GM12878 (cell line): ENCODE data around the gene IL17RE. TPM values are rescaled to one million over a fixed set of nuclear protein-coding genes. Genes with fewer than 3 reads are reported as not detected.

Experiments
- ATAC-seq: fragments of 200-7000 bp; cut with Tn5 transposase; 3 replicates; pipeline ENCODE4 v1.9.1; 2020; ENCODE audit warnings: mild to moderate bottlenecking, moderate library complexity
- BruUV-seq: library from RNA; stranded (reverse); fragments of 400-500 nt; replicated peaks from 2 replicates; lab custom pipeline; 2021; lab: Mats Ljungman, UMichigan
- CTCF ChIA-PET: fragments of 300-600 bp; sonication (Branson Sonifier 250); formaldehyde crosslinking; extraction: SDS; loops from one replicate; lab custom pipeline; 2021; ENCODE audit warnings: inconsistent platforms; lab: Yijun Ruan, JAX
- POLR2A ChIA-PET: fragments of 350-600 bp; formaldehyde crosslinking; extraction: SDS; loops from one replicate; lab custom pipeline; 2021; ENCODE audit warnings: inconsistent platforms; lab: Charles Lee
- RAD21 ChIA-PET: fragments of 300-600 bp; sonication (Branson Sonifier 250); formaldehyde crosslinking; loops from one replicate; lab custom pipeline; 2023; ENCODE audit warnings: antibody characterized with exemption; ENCODE audit not compliant: unreplicated experiment; lab: Charles Lee
- SMC1A ChIA-PET: fragments of 300-600 bp; sonication (Branson Sonifier 250); formaldehyde crosslinking; loops from one replicate; lab custom pipeline; 2023; ENCODE audit not compliant: unreplicated experiment, uncharacterized antibody; lab: Charles Lee
- DNase-seq: peaks from one replicate; pipeline ENCODE4 v3.0.0-alpha.2; 2011; ENCODE audit warnings: low read depth, low spot score
- FAIRE-seq: peaks from 3 replicates; lab custom pipeline; 2011; peaks lifted over from hg19 to GRCh38; lab: Jason Lieb, UNC
- H2AFZ ChIP-seq: 2 replicates; pipeline ENCODE4 v1.6.0; 2011; ENCODE audit warnings: low read depth, low read length, control low read depth; ENCODE audit not compliant: control insufficient read depth
- H3K27ac ChIP-seq: 2 replicates; pipeline ENCODE4 v1.5.1; 2011; ENCODE audit warnings: control low read depth; ENCODE audit not compliant: control insufficient read depth, insufficient read depth
- H3K27me3 ChIP-seq, 2 experiments: replicated peaks in 1 of 2; 2 replicates each; pipeline versions ENCODE4 v1.6.0 to v1.6.1; 2011; ENCODE audit warnings: low read length in 1 of 2; ENCODE audit not compliant: control insufficient read depth in 2 of 2, insufficient read depth in 2 of 2
- H3K36me3 ChIP-seq, 2 experiments: 2 replicates each; pipeline ENCODE4 v1.5.1; 2011; ENCODE audit warnings: low read length in 1 of 2; ENCODE audit not compliant: control insufficient read depth in 2 of 2, insufficient read depth in 2 of 2
- H3K4me1 ChIP-seq: 2 replicates; pipeline ENCODE4 v1.6.1; 2011; ENCODE audit warnings: mild to moderate bottlenecking, low read length, moderate library complexity, mixed read lengths; ENCODE audit not compliant: control insufficient read depth, insufficient read depth
- H3K4me2 ChIP-seq: 2 replicates; pipeline ENCODE4 v1.6.0; 2011; ENCODE audit warnings: control low read depth; ENCODE audit not compliant: control insufficient read depth, insufficient read depth
- H3K4me3 ChIP-seq: fragments of 200-600 bp; sonication (generic); 2 replicates; pipeline ENCODE4 v1.5.1; 2016
- H3K79me2 ChIP-seq: 2 replicates; pipeline ENCODE4 v1.6.0; 2011; ENCODE audit warnings: low read length; ENCODE audit not compliant: control insufficient read depth, insufficient read depth
- H3K9ac ChIP-seq: 2 replicates; pipeline ENCODE4 v1.8.0; 2011; ENCODE audit warnings: low read length, control low read depth, mixed read lengths; ENCODE audit not compliant: control insufficient read depth, insufficient read depth
- H3K9me3 ChIP-seq: replicated peaks from 3 replicates; pipeline ENCODE4 v1.5.1; 2011; ENCODE audit warnings: mild to moderate bottlenecking, low read length; ENCODE audit not compliant: control insufficient read depth, insufficient read depth
- H4K20me1 ChIP-seq: 2 replicates; pipeline ENCODE4 v1.6.0; 2011; ENCODE audit not compliant: control insufficient read depth, insufficient read depth
- BMI1 ChIP-seq: fragments of 450-650 bp; IDR thresholded peaks from 2 replicates; pipeline ENCODE4 v1.6.1; 2016; ENCODE audit warnings: mild to moderate bottlenecking, moderate library complexity, borderline replicate concordance
- CHD1 ChIP-seq: IDR thresholded peaks from 2 replicates; pipeline ENCODE4 v1.6.1; 2012; ENCODE audit warnings: low read depth, low read length, improper control_type of control experiment
- E2F8 ChIP-seq: fragments of 450-650 bp; IDR thresholded peaks from 2 replicates; pipeline ENCODE4 v1.6.1; 2018; ENCODE audit warnings: mild to moderate bottlenecking, low read depth, moderate library complexity; ENCODE audit not compliant: partially characterized antibody
- FOXK2 ChIP-seq: fragments of 450-650 bp; IDR thresholded peaks from 2 replicates; pipeline ENCODE4 v1.6.1; 2017; ENCODE audit warnings: mild to moderate bottlenecking, moderate library complexity
- GABPA ChIP-seq: IDR thresholded peaks from 2 replicates; pipeline ENCODE4 v1.6.1; 2014; ENCODE audit warnings: antibody characterized with exemption, low read depth, mild to moderate bottlenecking, inconsistent platforms
- KLF5 ChIP-seq: fragments of 450-650 bp; IDR thresholded peaks from 2 replicates; pipeline ENCODE4 v1.6.1; 2014; ENCODE audit warnings: mild to moderate bottlenecking; ENCODE audit not compliant: partially characterized antibody
- LARP7 ChIP-seq: fragments of 450-650 bp; IDR thresholded peaks from 2 replicates; pipeline ENCODE4 v1.6.1; 2017; ENCODE audit warnings: mild to moderate bottlenecking
- MYC ChIP-seq: IDR thresholded peaks from 2 replicates; pipeline ENCODE4 v1.6.1; 2011; ENCODE audit warnings: mild to moderate bottlenecking, low read length, moderate library complexity, inconsistent platforms; ENCODE audit not compliant: insufficient read depth, insufficient replicate concordance, insufficient read length, severe bottlenecking
- NFIC ChIP-seq: IDR thresholded peaks from 2 replicates; pipeline ENCODE4 v1.6.1; 2012; ENCODE audit warnings: low read depth, mild to moderate bottlenecking, inconsistent platforms, low read length, moderate library complexity
- NFXL1 ChIP-seq: fragments of 450-650 bp; IDR thresholded peaks from 2 replicates; pipeline ENCODE4 v1.6.1; 2017; ENCODE audit warnings: antibody characterized with exemption, mild to moderate bottlenecking, borderline replicate concordance
- NR2C1 ChIP-seq: fragments of 450-650 bp; IDR thresholded peaks from 2 replicates; pipeline ENCODE4 v1.6.1; 2017; ENCODE audit warnings: antibody characterized with exemption, mild to moderate bottlenecking, moderate library complexity
- RUNX3 ChIP-seq: IDR thresholded peaks from 2 replicates; pipeline ENCODE4 v1.6.1; 2012; ENCODE audit warnings: low read length, inconsistent platforms
- SMAD5 ChIP-seq: IDR thresholded peaks from 2 replicates; pipeline ENCODE4 v1.6.1; 2016; ENCODE audit warnings: antibody characterized with exemption, low read depth
- SREBF1 ChIP-seq: IDR thresholded peaks from 2 replicates; pipeline ENCODE4 v1.6.1; 2012; ENCODE audit warnings: mild to moderate bottlenecking, low read length
- SRF ChIP-seq, 2 experiments: IDR thresholded peaks; 2 replicates each; pipeline ENCODE4 v1.6.1; 2011; ENCODE audit warnings: low read depth in 2 of 2, low read length in 2 of 2, mild to moderate bottlenecking in 1 of 2, moderate library complexity in 1 of 2
- SUZ12 ChIP-seq: fragments of 200-600 bp; sonication (generic); IDR thresholded peaks from one replicate; pipeline ENCODE4 v1.6.1; 2018; ENCODE audit warnings: antibody characterized with exemption, mild to moderate bottlenecking; ENCODE audit not compliant: unreplicated experiment
- WRNIP1 ChIP-seq: IDR thresholded peaks from 2 replicates; pipeline ENCODE4 v1.6.1; 2011; ENCODE audit warnings: low read depth, low read length, improper control_type of control experiment, borderline replicate concordance
- ZBTB33 ChIP-seq: fragments of 450-650 bp; IDR thresholded peaks from 2 replicates; pipeline ENCODE4 v1.6.1; 2017; ENCODE audit warnings: mild to moderate bottlenecking
- ZNF217 ChIP-seq: fragments of 450-650 bp; IDR thresholded peaks from 2 replicates; pipeline ENCODE4 v1.6.1; 2017; ENCODE audit warnings: antibody characterized with exemption, mild to moderate bottlenecking
- ZNF274 ChIP-seq: IDR thresholded peaks from one replicate; pipeline ENCODE4 v1.8.0; 2011; ENCODE audit not compliant: insufficient read length, insufficient read depth
- ZSCAN29 ChIP-seq: fragments of 450-650 bp; IDR thresholded peaks from 2 replicates; pipeline ENCODE4 v1.6.1; 2017; ENCODE audit warnings: mild to moderate bottlenecking, moderate library complexity
- WGBS: methylation state at CpG from one replicate; pipeline ENCODE4 v1.1.6; 2016; ENCODE audit warnings: low lambda C conversion rate; ENCODE audit not compliant: insufficient replicate concordance, insufficient coverage; ENCODE audit errors: missing lambda C conversion rate; 5-methylcytosine and 5-hydroxymethylcytosine counted together
- in situ Hi-C: fragments of 300-500 bp; cut with MboI; formaldehyde crosslinking; loops from 9 replicates; pipeline ENCODE4 v1.14.3; 2018; ENCODE audit warnings: mixed read lengths
- intact Hi-C: fragments of 100-400 bp; cut with micrococcal nuclease; formaldehyde crosslinking; loops from one replicate; pipeline ENCODE4 v1.14.2; 2022; ENCODE audit not compliant: unreplicated experiment
- polyA plus RNA-seq, 11 experiments: library from polyadenylated mRNA; depleted of rRNA in 4 of 11; unstranded in 6 of 11; stranded (reverse) in 5 of 11; fragments of >200 nt; fragmentation: Nextera tagmentation in 4 of 11; fragmentation: Illumina TruSeq in 1 of 11; extraction: Ambion mirVana in 4 of 11; extraction: Trizol in 1 of 11; gene quantifications; 1 replicate in 1 of 11; 2 replicates in 10 of 11; pipeline versions ENCODE4 v1.2.1 to v1.2.3, GENCODE V29; 2011 to 2016; ENCODE audit warnings: inconsistent platforms in 2 of 11, missing spikeins in 2 of 11, low read depth in 1 of 11
- total RNA-seq, 4 experiments: library from RNA; depleted of rRNA in 3 of 4; stranded (reverse); fragments of >200 nt in 3 of 4; fragmentation: Illumina TruSeq in 1 of 4; extraction: Trizol in 1 of 4; gene quantifications; 2 replicates each; pipeline versions ENCODE4 v1.2.1 to v1.2.3, GENCODE V29; 2013 to 2021

Gene IL17RE
- total and polyA plus RNA-seq, 10 of the 15 experiments (the other 5 are each of a cell fraction or from before 2014, with no cell fraction given) = 0.04 to 0.51 (median 0.12) TPM; not detected in 2

- TF ChIP-seq MYC (no peak), CHD1 (no peak), SUZ12 (no peak), BMI1 (no peak), RUNX3 (no peak), NFIC (no peak), FOXK2 (no peak), ZSCAN29 (no peak), ZBTB33 (no peak)
- TF ChIP-seq, all 136 proteins: peak for 0
These were observed 42.7 kb downstream of the IL17RE start (continued) for GRCh38 chr3:9945358-9945757.

GRCh38 chr3:9946112-9947024, 43.7 kb downstream of the IL17RE start:
- Histone ChIP-seq H3K4me1 (peaks cover 1% of the 10 kb centered on the region; the same call in 1 of the 2 replicates), H3K27ac (no peak overlapping the region), H3K9ac (no peak overlapping the region), H3K9me3 (no peaks in the 10 kb centered on the region), H3K4me2 (no peak overlapping the region), H2AFZ (no peak overlapping the region), H3K36me3 (peaks cover 0 to 6% of the 10 kb centered on the region in 2 experiments; a peak in 2 of 4 replicates), H3K4me3 (no peak overlapping the region), H3K79me2 (no peaks in the 10 kb centered on the region), H4K20me1 (no peaks in the 10 kb centered on the region), H3K27me3 (no peaks in the 10 kb centered on the region)
- no peak for FAIRE-seq
- no peak for ATAC-seq
- BruUV-seq = no TSS peak
- RAD21 ChIA-PET = no interaction called here
- CTCF ChIA-PET = no interaction called here
- 96% methylated on average over 69 of the region's 90 CpGs for WGBS
- SMC1A ChIA-PET = no interaction called here
- in situ Hi-C loops = no loop called here
- no peak for DNase-seq
- POLR2A ChIA-PET = no interaction called here
- intact Hi-C loops = no loop called here
- TF ChIP-seq WRNIP1 = no peak
- no peak for TF ChIP-seq NR2C1
- no peak for TF ChIP-seq SMAD5
- no peak for TF ChIP-seq ZNF274
- no peak for TF ChIP-seq GABPA
- no peak for TF ChIP-seq SRF (IDR thresholded peaks at IDR 0.05; ENCODE audit: low read depth in 2 of 2, low read length in 2 of 2)
- no peak for TF ChIP-seq KLF5
- TF ChIP-seq ZNF217 = no peak
- TF ChIP-seq LARP7 = no peak
- no peak for TF ChIP-seq E2F8
- no peak for TF ChIP-seq NFXL1
- no peak for TF ChIP-seq SREBF1
